ENCODE results near the gene GRIA3. TPM values are rescaled to one million over a fixed set of nuclear protein-coding genes. Genes with fewer than 3 reads are reported as not detected.
A peak's percentile ranks its signal among the peaks of the same experiment; 100 is the strongest.
"Not testable (repeated sequence)": the region's sequence is repeated elsewhere in the genome, so short reads cannot be mapped to it uniquely, and the experiment has no call there.

GRIA3 gene
- polyA plus RNA-seq, 1 donor = 1.7 TPM

GRCh38 chrX:123475068-123475724, 291.1 kb downstream of the GRIA3 start:
- no peak for DNase-seq

- no peak for DNase-seq
Measured at GRCh38 chrX:123476611-123477219, 292.6 kb downstream of the GRIA3 start.

- DNase-seq = no peak
Measured at GRCh38 chrX:123477673-123478072, 293.6 kb downstream of the GRIA3 start.

- peak; percentile 4 for DNase-seq
Measured at GRCh38 chrX:123481913-123482851, 298.1 kb downstream of the GRIA3 start.

- no peak for DNase-seq
Measured at GRCh38 chrX:123486297-123486696, 302.2 kb downstream of the GRIA3 start.

- no peak for DNase-seq
Measured at GRCh38 chrX:123487236-123487635, 303.2 kb downstream of the GRIA3 start.

GRCh38 chrX:123487669-123488068, 303.6 kb downstream of the GRIA3 start:
- no peak for DNase-seq

GRCh38 chrX:123489011-123489410, 304.9 kb downstream of the GRIA3 start:
- DNase-seq = no peak

GRCh38 chrX:123493857-123494256, 309.8 kb downstream of the GRIA3 start:
- DNase-seq = no peak

- no peak for DNase-seq
Measured at GRCh38 chrX:123499787-123500186, 315.7 kb downstream of the GRIA3 start.

- DNase-seq = no peak
Measured at GRCh38 chrX:123504047-123504446, 320.0 kb downstream of the GRIA3 start.

GRCh38 chrX:123504630-123505270, 320.7 kb downstream of the GRIA3 start:
- no peak for DNase-seq

GRCh38 chrX:123513585-123514278, 329.7 kb downstream of the GRIA3 start:
- no peak for DNase-seq

GRCh38 chrX:123514279-123514640, 330.2 kb downstream of the GRIA3 start:
- not testable (repeated sequence) for DNase-seq

GRCh38 chrX:123518791-123519190, 334.7 kb downstream of the GRIA3 start:
- peak; percentile 31 for DNase-seq

GRCh38 chrX:123525123-123525725, 341.1 kb downstream of the GRIA3 start:
- DNase-seq = no peak

GRCh38 chrX:123530726-123531125, 346.6 kb downstream of the GRIA3 start:
- DNase-seq = not testable (repeated sequence)
